ENCODE results near the gene ANO8. TPM values are rescaled to one million over a fixed set of nuclear protein-coding genes. Genes with fewer than 3 reads are reported as not detected.
A peak's percentile ranks its signal among the peaks of the same experiment; 100 is the strongest.

The ANO8 gene
- total RNA-seq, 1 experiment from 2014 or later, result 21.9 TPM

GRCh38 chr19:17327654-17328516, 6.8 kb downstream of the ANO8 start:
- Histone ChIP-seq H3K23me2 (ENCODE audit: insufficient read length, low read depth, low read length, poor library complexity, severe bottlenecking) (peaks cover 5% of the 10 kb centered on the region), H3K4me1 (ENCODE audit: insufficient read depth, low read length) (no peaks in the 10 kb centered on the region), H3K79me2 (ENCODE audit: insufficient read depth, low read length) (no peaks in the 10 kb centered on the region), H2BK20ac (ENCODE audit: low read depth, low read length, poor library complexity, severe bottlenecking) (no peak overlapping the region), H3K14ac (ENCODE audit: insufficient read depth, low read length) (0 out of 2 replicates have a peak overlapping the region, but pooled peaks have one; percentile 26), H2AK5ac (ENCODE audit: insufficient read length, low read length) (no peak overlapping the region), H3K9ac (ENCODE audit: extremely low read depth, insufficient read length, low read length) (no peak overlapping the region), H3T11ph (ENCODE audit: low read length) (no peak overlapping the region), H3K23ac (ENCODE audit: insufficient read length, low read depth, low read length) (no peak overlapping the region), H4K5ac (ENCODE audit: insufficient read length, low read depth, low read length) (no peak overlapping the region), H3K27me3 (ENCODE audit: insufficient read depth, low read length) (no peaks in the 10 kb centered on the region), H4K20me1 (ENCODE audit: control insufficient read depth, insufficient read depth, insufficient read length) (no peaks in the 10 kb centered on the region), H4K8ac (replicated peaks; ENCODE audit: insufficient read length, low read depth, low read length) (no peak overlapping the region), H3K4ac (ENCODE audit: low read depth, low read length) (no peak overlapping the region), H2BK120ac (ENCODE audit: low read depth, low read length, poor library complexity, severe bottlenecking) (no peak overlapping the region), H4K91ac (ENCODE audit: insufficient read length, low read depth, low read length) (no peak overlapping the region), H2AFZ (ENCODE audit: low read length) (no peak overlapping the region), H2BK12ac (ENCODE audit: insufficient read length, low read depth, low read length) (no peak overlapping the region), H3K27ac (ENCODE audit: insufficient read length, low read depth, low read length) (no peak overlapping the region), H3K56ac (ENCODE audit: insufficient read length, low read depth, low read length) (no peak overlapping the region), H3K4me2 (ENCODE audit: insufficient read depth, insufficient read length, low read length) (peak overlapping the region; percentile 37), H3K9me3 (ENCODE audit: control insufficient read depth, low read depth, low read length) (no peaks in the 10 kb centered on the region), H2BK5ac (ENCODE audit: insufficient read length, low read length) (no peak overlapping the region), H3K79me1 (ENCODE audit: insufficient read depth, low read depth, low read length, poor library complexity, severe bottlenecking) (no peaks in the 10 kb centered on the region), H2BK15ac (ENCODE audit: low read depth, low read length) (no peak overlapping the region), H3K18ac (ENCODE audit: insufficient read length, low read depth, low read length) (peak overlapping the region; percentile 51)
- peak overlapping the region; percentile 81 to 93 for H3K4me3 Mint-ChIP-seq
- H3K9me3 Mint-ChIP-seq, result no peaks in the 10 kb centered on the region; a peak in 1 of 5 replicates
- DNase-seq, result peak; percentile 96
- peaks cover 6% of the 10 kb centered on the region for H3K27me3 Mint-ChIP-seq (ENCODE audit: low read depth)
- H3K27ac Mint-ChIP-seq, result peak overlapping the region; percentile 94 to 97 (median 96); a peak in 6 of 7 replicates
- WGBS (ENCODE audit: extremely low coverage, insufficient read length, low lambda C conversion rate), result no CpG with 5 or more reads among the region's 64 CpGs
- peaks cover 4 to 30% of the 10 kb centered on the region in 2 experiments for H3K4me1 Mint-ChIP-seq
- peaks cover 13 to 46% (median 34%) of the 10 kb centered on the region in 3 experiments for H3K36me3 Mint-ChIP-seq (ENCODE audit: insufficient read depth in 1 of 3, low read depth in 3 of 3)
- peak; percentile 74 for TF ChIP-seq CTCF (conservative IDR thresholded peaks at IDR 0.05)
